Myocyte (in vitro differentiated cells): Measurements from ENCODE around the gene LANCL3. TPM values are rescaled to one million over a fixed set of nuclear protein-coding genes. Genes with fewer than 3 reads are reported as not detected.

ENCODE experiments used
- total RNA-seq: library from RNA; depleted of rRNA; stranded (reverse); fragments of >200 nt; gene quantifications from 2 replicates; pipeline ENCODE4 v1.2.3, GENCODE V29; 2014

LANCL3 gene
- total RNA-seq, 1 donor from 2014 or later, result 0.21 TPM

Other genes with a start within 250 kb of the LANCL3 start
- 18.1 and 35.9 TPM in 2 replicates for gene PRRG1, start 222.3 kb upstream of the LANCL3 start, total RNA-seq
- 0.47 and 0.88 TPM in 2 replicates for gene XK, start 114.1 kb downstream of the LANCL3 start, total RNA-seq
- gene CYBB, start 208.4 kb downstream of the LANCL3 start, total RNA-seq, result 0.05 and 0.08 TPM in 2 replicates